Pons (tissue), 1 donor: Measurements from ENCODE around the gene ETS1.
A peak's percentile ranks its signal among the peaks of the same experiment; 100 is the strongest.

Experiments used
- DNase-seq: peaks from one replicate; pipeline ENCODE4 v3.0.0-alpha.2; 2016; ENCODE audit warnings: low spot score

ETS1 gene

GRCh38 chr11:128587415-128587814, at the start of gene ETS1:
TSS of gene ETS1 (minus strand) at chr11:128587558. CDS start at chr11:128573130, 14,428 bp downstream.
- DNase-seq: no peak

GRCh38 chr11:128634395-128634794, 47.0 kb upstream of the ETS1 start:
- no peak for DNase-seq

GRCh38 chr11:128633384-128633965, 46.1 kb upstream of the ETS1 start:
- DNase-seq: no peak

GRCh38 chr11:128632141-128632791, 44.9 kb upstream of the ETS1 start:
- no peak for DNase-seq

GRCh38 chr11:128630367-128631230, 43.2 kb upstream of the ETS1 start:
- peak; percentile 86 for DNase-seq

GRCh38 chr11:128629516-128630106, 42.3 kb upstream of the ETS1 start:
- no peak for DNase-seq

GRCh38 chr11:128628686-128629085, 41.3 kb upstream of the ETS1 start:
- no peak for DNase-seq

GRCh38 chr11:128628325-128628673, 40.9 kb upstream of the ETS1 start:
- DNase-seq: no peak

- no peak for DNase-seq
Observed at GRCh38 chr11:128627666-128628324, 40.4 kb upstream of the ETS1 start.

GRCh38 chr11:128626913-128627665, 39.7 kb upstream of the ETS1 start:
- DNase-seq: peak; percentile 18

- no peak for DNase-seq
Observed at GRCh38 chr11:128625746-128626145, 38.4 kb upstream of the ETS1 start.

- DNase-seq: no peak
Observed at GRCh38 chr11:128625326-128625725, 38.0 kb upstream of the ETS1 start.

- no peak for DNase-seq
Observed at GRCh38 chr11:128624269-128625175, 37.2 kb upstream of the ETS1 start.

GRCh38 chr11:128623091-128623490, 35.7 kb upstream of the ETS1 start:
- DNase-seq: no peak

GRCh38 chr11:128621601-128622501, 34.5 kb upstream of the ETS1 start:
- DNase-seq: no peak

- no peak for DNase-seq
Observed at GRCh38 chr11:128620309-128621100, 33.1 kb upstream of the ETS1 start.

- no peak for DNase-seq
Observed at GRCh38 chr11:128619540-128620308, 32.4 kb upstream of the ETS1 start.

GRCh38 chr11:128619007-128619406, 31.6 kb upstream of the ETS1 start:
- DNase-seq: no peak
